ENCODE measurements around the gene RAB44.
"Not testable (repeated sequence)": the region's sequence is repeated elsewhere in the genome, so short reads cannot be mapped to it uniquely, and the experiment has no call there.

RAB44 gene

GRCh38 chr6:36697481-36697903 is at the start of gene RAB44:
Gene RAB44 (plus strand): TSS chr6:36697826. CDS start chr6:36704236, 6,410 bp downstream.
- no peak for DNase-seq (ENCODE audit: low read depth in 3 of 3)

- DNase-seq (ENCODE audit: low read depth in 3 of 3), result no peak
Measured at GRCh38 chr6:36649086-36649485, 48.5 kb upstream of the RAB44 start.

- no peak for DNase-seq (ENCODE audit: low read depth in 3 of 3)
Measured at GRCh38 chr6:36649701-36650484, 47.7 kb upstream of the RAB44 start.

- DNase-seq (ENCODE audit: low read depth in 3 of 3), result no peak
Measured at GRCh38 chr6:36650848-36651478, 46.7 kb upstream of the RAB44 start.

- DNase-seq (ENCODE audit: low read depth in 3 of 3), result no peak
Measured at GRCh38 chr6:36651659-36652379, 45.8 kb upstream of the RAB44 start.

GRCh38 chr6:36654469-36654868 is 43.2 kb upstream of the RAB44 start:
- not testable (repeated sequence) for DNase-seq (ENCODE audit: low read depth in 3 of 3)

GRCh38 chr6:36655085-36655724 is 42.4 kb upstream of the RAB44 start:
- DNase-seq (ENCODE audit: low read depth in 3 of 3), result no peak

- no peak for DNase-seq (ENCODE audit: low read depth in 3 of 3)
Measured at GRCh38 chr6:36656441-36656840, 41.2 kb upstream of the RAB44 start.

- DNase-seq (ENCODE audit: low read depth in 3 of 3), result no peak
Measured at GRCh38 chr6:36657271-36657670, 40.4 kb upstream of the RAB44 start.

GRCh38 chr6:36657942-36658544 is 39.6 kb upstream of the RAB44 start:
- no peak for DNase-seq (ENCODE audit: low read depth in 3 of 3)

- no peak for DNase-seq (ENCODE audit: low read depth in 3 of 3)
Measured at GRCh38 chr6:36659271-36659670, 38.4 kb upstream of the RAB44 start.

GRCh38 chr6:36660771-36661471 is 36.7 kb upstream of the RAB44 start:
- DNase-seq (ENCODE audit: low read depth in 3 of 3), result no peak

GRCh38 chr6:36662380-36662779 is 35.2 kb upstream of the RAB44 start:
- no peak for DNase-seq (ENCODE audit: low read depth in 3 of 3)

- DNase-seq (ENCODE audit: low read depth in 3 of 3), result no peak
Measured at GRCh38 chr6:36662827-36663256, 34.8 kb upstream of the RAB44 start.

GRCh38 chr6:36663504-36664446 is 33.9 kb upstream of the RAB44 start:
- DNase-seq (ENCODE audit: low read depth in 3 of 3), result no peak

GRCh38 chr6:36665180-36665579 is 32.4 kb upstream of the RAB44 start:
- no peak for DNase-seq (ENCODE audit: low read depth in 3 of 3)

- no peak for DNase-seq (ENCODE audit: low read depth in 3 of 3)
Measured at GRCh38 chr6:36666287-36666686, 31.3 kb upstream of the RAB44 start.

GRCh38 chr6:36666826-36667591 is 30.6 kb upstream of the RAB44 start:
- no peak for DNase-seq (ENCODE audit: low read depth in 3 of 3)

- DNase-seq (ENCODE audit: low read depth in 3 of 3), result no peak
Measured at GRCh38 chr6:36668591-36668990, 29.0 kb upstream of the RAB44 start.

Data from stimulated activated CD4-positive, alpha-beta T cell treated with anti-CD3 and anti-CD28 coated beads, TNF-alpha, amount 100 ng/mL, for 48 hours (primary cell).